WTC11 (cell line): Measurements from ENCODE around the gene ILKAP.

Experiments used
- CTCF ChIP-seq: fragments of 200-600 bp; IDR thresholded peaks from 2 replicates; pipeline ENCODE4 v1.8.0; 2022; ENCODE audit warnings: antibody characterized with exemption
- MYBL2 ChIP-seq: sonication (generic); formaldehyde crosslinking; IDR thresholded peaks from 2 replicates; pipeline ENCODE4 v1.8.1; 2023; ENCODE audit warnings: mild to moderate bottlenecking, moderate library complexity, missing genetic modification reagents
- TCF7 ChIP-seq: sonication (generic); formaldehyde crosslinking; IDR thresholded peaks from 2 replicates; pipeline ENCODE4 v1.8.0; 2022; ENCODE audit warnings: mild to moderate bottlenecking, low read depth, missing genetic modification reagents, moderate library complexity
- ZBTB43 ChIP-seq: sonication (generic); formaldehyde crosslinking; IDR thresholded peaks from 2 replicates; pipeline ENCODE4 v1.8.1; 2023; ENCODE audit warnings: mild to moderate bottlenecking, missing genetic modification reagents

GRCh38 chr2:238128061-238128440 lies 75.4 kb downstream of the ILKAP start:
- TF ChIP-seq CTCF (no peak), MYBL2 (no peak), TCF7 (no peak), ZBTB43 (CRISPR knock-in tag) (no peak)
